ENCODE measurements around the gene TNFAIP8. TPM values are rescaled to one million over a fixed set of nuclear protein-coding genes. Genes with fewer than 3 reads are reported as not detected.
A peak's percentile ranks its signal among the peaks of the same experiment; 100 is the strongest.

TNFAIP8 gene
- total RNA-seq, 1 donor from 2014 or later, result 25.9 TPM

- Mint-ChIP-seq H3K9me3 (ENCODE audit: unreplicated experiment) (no peaks in the 10 kb centered on the region), H3K4me3 (ENCODE audit: unreplicated experiment) (no peak overlapping the region), H3K4me1 (ENCODE audit: low read depth, unreplicated experiment) (peaks cover 28% of the 10 kb centered on the region), H3K36me3 (ENCODE audit: low read depth, unreplicated experiment) (peaks cover 2% of the 10 kb centered on the region), H3K27ac (ENCODE audit: unreplicated experiment) (peak overlapping the region; percentile 4), H3K27me3 (ENCODE audit: low read depth, unreplicated experiment) (no peaks in the 10 kb centered on the region)
- no peak overlapping the region for H3K27ac ChIP-seq (ENCODE audit: low read depth, low read length)
- H3K4me2 ChIP-seq (ENCODE audit: low read length), result no peak overlapping the region
- peaks cover 13% of the 10 kb centered on the region for H3K79me2 ChIP-seq (ENCODE audit: insufficient read depth, low read length)
- H3K27me3 ChIP-seq (ENCODE audit: insufficient read depth, low read length), result no peaks in the 10 kb centered on the region
- TF ChIP-seq EZH2 (IDR thresholded peaks at IDR 0.05; ENCODE audit: insufficient read depth, low read length) (no peak), CTCF (IDR thresholded peaks at IDR 0.05; ENCODE audit: insufficient read depth, low read depth, low read length) (no peak)
- H2AFZ ChIP-seq (ENCODE audit: low read depth, low read length), result no peak overlapping the region
- FAIRE-seq (no peak), DNase-seq (ENCODE audit: low read depth) (no peak)
- no peak overlapping the region for H3K9ac ChIP-seq (ENCODE audit: low read length)
- H3K36me3 ChIP-seq (ENCODE audit: insufficient read depth, low read length), result no peaks in the 10 kb centered on the region
- no peaks in the 10 kb centered on the region for H3K9me3 ChIP-seq (ENCODE audit: insufficient read depth, low read depth, low read length)
- H3K4me3 ChIP-seq (ENCODE audit: insufficient read depth, low read depth, low read length), result no peak overlapping the region
- H4K20me1 ChIP-seq (ENCODE audit: insufficient read depth, low read length), result peaks cover 8% of the 10 kb centered on the region
- peaks cover 12% of the 10 kb centered on the region for H3K4me1 ChIP-seq (ENCODE audit: insufficient read depth, low read length)
Observed at GRCh38 chr5:119353686-119354366, 2.0 kb upstream of the TNFAIP8 start.

DNA sequence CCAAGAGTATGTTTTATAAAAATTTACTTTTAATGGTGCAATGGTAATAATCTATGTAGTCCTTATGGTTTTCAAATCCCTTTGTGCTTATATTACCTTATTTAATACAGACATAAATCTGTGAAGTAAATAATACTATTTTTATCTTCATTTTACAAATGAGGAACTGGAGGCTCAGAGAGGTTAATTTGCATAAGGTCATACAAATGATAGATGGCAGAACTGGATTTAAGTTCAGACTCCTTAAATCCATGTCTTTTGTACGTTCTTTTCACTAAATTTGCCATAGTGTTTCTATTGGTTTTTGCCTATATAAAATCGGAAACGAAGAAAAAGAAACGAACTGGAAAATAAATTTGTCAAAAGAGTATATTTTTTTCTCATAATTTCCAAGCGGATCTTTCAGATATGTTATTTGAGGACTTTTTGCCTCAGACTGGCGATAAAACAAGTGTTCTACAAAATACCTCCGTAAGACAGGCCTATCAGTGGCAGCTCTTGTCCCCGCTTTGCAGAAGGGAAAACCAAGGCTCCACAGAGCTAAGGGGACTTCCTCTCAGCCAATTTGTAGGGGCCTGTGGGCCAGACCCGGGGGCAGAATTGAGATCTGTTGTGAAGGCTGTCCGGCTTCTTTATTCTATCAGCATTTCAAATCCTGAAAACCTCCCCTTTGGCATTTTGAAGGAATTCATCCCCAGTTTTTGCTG, 1.1 kb upstream of the TNFAIP8 start:
- H3K4me3 Mint-ChIP-seq (ENCODE audit: unreplicated experiment), result peak overlapping the region; percentile 90
- FAIRE-seq, result no peak
- TF ChIP-seq CTCF (IDR thresholded peaks at IDR 0.05; ENCODE audit: insufficient read depth, low read depth, low read length), result no peak
- TF ChIP-seq EZH2 (IDR thresholded peaks at IDR 0.05; ENCODE audit: insufficient read depth, low read length), result no peak
- H3K9ac ChIP-seq (ENCODE audit: low read length), result no peak overlapping the region
- peaks cover 12% of the 10 kb centered on the region for H3K4me1 ChIP-seq (ENCODE audit: insufficient read depth, low read length)
- H3K36me3 Mint-ChIP-seq (ENCODE audit: low read depth, unreplicated experiment), result no peaks in the 10 kb centered on the region
- H3K27ac ChIP-seq (ENCODE audit: low read depth, low read length), result no peak overlapping the region
- DNase-seq (ENCODE audit: low read depth), result no peak
- no peaks in the 10 kb centered on the region for H3K27me3 Mint-ChIP-seq (ENCODE audit: low read depth, unreplicated experiment)
- no peak overlapping the region for H2AFZ ChIP-seq (ENCODE audit: low read depth, low read length)
- H3K9me3 ChIP-seq (ENCODE audit: insufficient read depth, low read depth, low read length), result no peaks in the 10 kb centered on the region
- peaks cover 36% of the 10 kb centered on the region for H3K4me1 Mint-ChIP-seq (ENCODE audit: low read depth, unreplicated experiment)
- peak overlapping the region; percentile 12 for H3K27ac Mint-ChIP-seq (ENCODE audit: unreplicated experiment)
- H3K79me2 ChIP-seq (ENCODE audit: insufficient read depth, low read length), result peaks cover 18% of the 10 kb centered on the region
- no peaks in the 10 kb centered on the region for H3K9me3 Mint-ChIP-seq (ENCODE audit: unreplicated experiment)
- H3K36me3 ChIP-seq (ENCODE audit: insufficient read depth, low read length), result no peaks in the 10 kb centered on the region
- H3K4me3 ChIP-seq (ENCODE audit: insufficient read depth, low read depth, low read length), result no peak overlapping the region
- peak overlapping the region; percentile 85 for H3K4me2 ChIP-seq (ENCODE audit: low read length)
- no peaks in the 10 kb centered on the region for H3K27me3 ChIP-seq (ENCODE audit: insufficient read depth, low read length)
- H4K20me1 ChIP-seq (ENCODE audit: insufficient read depth, low read length), result peaks cover 16% of the 10 kb centered on the region

GRCh38 chr5:119355244-119355638, 578 bp upstream of the TNFAIP8 start:
- Histone ChIP-seq H3K79me2 (ENCODE audit: insufficient read depth, low read length) (peaks cover 20% of the 10 kb centered on the region), H3K4me3 (ENCODE audit: insufficient read depth, low read depth, low read length) (peak overlapping the region; percentile 75), H3K9me3 (ENCODE audit: insufficient read depth, low read depth, low read length) (no peaks in the 10 kb centered on the region), H3K36me3 (ENCODE audit: insufficient read depth, low read length) (no peaks in the 10 kb centered on the region), H2AFZ (ENCODE audit: low read depth, low read length) (no peak overlapping the region), H3K4me1 (ENCODE audit: insufficient read depth, low read length) (peaks cover 12% of the 10 kb centered on the region), H3K27me3 (ENCODE audit: insufficient read depth, low read length) (no peaks in the 10 kb centered on the region), H4K20me1 (ENCODE audit: insufficient read depth, low read length) (peaks cover 20% of the 10 kb centered on the region), H3K27ac (ENCODE audit: low read depth, low read length) (no peak overlapping the region), H3K4me2 (ENCODE audit: low read length) (peak overlapping the region; percentile 85), H3K9ac (ENCODE audit: low read length) (peak overlapping the region; percentile 76)
- Mint-ChIP-seq H3K4me3 (ENCODE audit: unreplicated experiment) (peak overlapping the region; percentile 90), H3K27me3 (ENCODE audit: low read depth, unreplicated experiment) (no peaks in the 10 kb centered on the region), H3K36me3 (ENCODE audit: low read depth, unreplicated experiment) (no peaks in the 10 kb centered on the region), H3K9me3 (ENCODE audit: unreplicated experiment) (no peaks in the 10 kb centered on the region), H3K27ac (ENCODE audit: unreplicated experiment) (peak overlapping the region; percentile 12), H3K4me1 (ENCODE audit: low read depth, unreplicated experiment) (peaks cover 42% of the 10 kb centered on the region)
- FAIRE-seq (no peak), DNase-seq (ENCODE audit: low read depth) (no peak)
- no peak for TF ChIP-seq EZH2 (IDR thresholded peaks at IDR 0.05; ENCODE audit: insufficient read depth, low read length)
- no peak for TF ChIP-seq CTCF (IDR thresholded peaks at IDR 0.05; ENCODE audit: insufficient read depth, low read depth, low read length)
